Trophoblast cell (in vitro differentiated cells and primary cell): ENCODE measurements around the gene ANKMY1.

Experiments used
- DNase-seq, 2 donors: peaks; one replicate each; pipeline ENCODE4 v3.0.0-alpha.2; 2016
- H2AFZ ChIP-seq: 2 replicates; pipeline ENCODE4 v1.6.1; 2013; ENCODE audit warnings: low read length, moderate library complexity, mild to moderate bottlenecking; ENCODE audit not compliant: insufficient read depth, poor library complexity
- H2AK5ac ChIP-seq: 2 replicates; pipeline ENCODE4 v1.6.1; 2013; ENCODE audit warnings: mild to moderate bottlenecking, low read length
- H2BK120ac ChIP-seq: 2 replicates; pipeline ENCODE4 v1.6.1; 2013; ENCODE audit warnings: low read length, mild to moderate bottlenecking, moderate library complexity; ENCODE audit not compliant: insufficient read depth, poor library complexity
- H2BK12ac ChIP-seq: 2 replicates; pipeline ENCODE4 v1.6.1; 2013; ENCODE audit warnings: mild to moderate bottlenecking, low read length, moderate library complexity
- H2BK5ac ChIP-seq: 2 replicates; pipeline ENCODE4 v1.6.1; 2013; ENCODE audit warnings: low read length, low read depth, moderate library complexity, mild to moderate bottlenecking; ENCODE audit not compliant: poor library complexity
- H3K14ac ChIP-seq: 2 replicates; pipeline ENCODE4 v1.6.1; 2013; ENCODE audit warnings: mild to moderate bottlenecking, low read length
- H3K18ac ChIP-seq: 2 replicates; pipeline ENCODE4 v1.6.1; 2013; ENCODE audit warnings: mild to moderate bottlenecking, low read length
- H3K23ac ChIP-seq: 2 replicates; pipeline ENCODE4 v1.6.1; 2013; ENCODE audit warnings: low read length
- H3K27ac ChIP-seq: 2 replicates; pipeline ENCODE4 v1.5.1; 2013; ENCODE audit warnings: low read depth, mild to moderate bottlenecking, inconsistent platforms, low read length, moderate library complexity
- H3K27me3 ChIP-seq: 2 replicates; pipeline ENCODE4 v1.6.1; 2013; ENCODE audit warnings: inconsistent platforms, mild to moderate bottlenecking, low read length, moderate library complexity; ENCODE audit not compliant: insufficient read depth
- H3K36me3 ChIP-seq, 2 experiments: 1 replicate in 1 of 2; 2 replicates in 1 of 2; pipeline ENCODE4 v1.6.1; 2013; ENCODE audit warnings: low read length in 2 of 2, mild to moderate bottlenecking in 2 of 2, moderate library complexity in 1 of 2; ENCODE audit not compliant: insufficient read depth in 2 of 2, control insufficient read depth in 1 of 2
- H3K4ac ChIP-seq: 2 replicates; pipeline ENCODE4 v1.6.1; 2013; ENCODE audit warnings: low read depth, mild to moderate bottlenecking, low read length, moderate library complexity
- H3K4me1 ChIP-seq, 2 experiments: 1 replicate in 1 of 2; 2 replicates in 1 of 2; pipeline ENCODE4 v1.6.1; 2013; ENCODE audit warnings: low read length in 2 of 2, mild to moderate bottlenecking in 2 of 2, moderate library complexity in 1 of 2; ENCODE audit not compliant: insufficient read depth in 2 of 2, control insufficient read depth in 1 of 2
- H3K4me2 ChIP-seq: 2 replicates; pipeline ENCODE4 v1.6.1; 2013; ENCODE audit warnings: inconsistent platforms, mild to moderate bottlenecking, low read length, moderate library complexity
- H3K4me3 ChIP-seq: 2 replicates; pipeline ENCODE4 v1.5.1; 2013; ENCODE audit warnings: mild to moderate bottlenecking, low read depth, low read length, inconsistent platforms
- H3K79me1 ChIP-seq: one replicate; pipeline ENCODE4 v1.6.1; 2013; ENCODE audit warnings: low read length
- H3K79me2 ChIP-seq: 2 replicates; pipeline ENCODE4 v1.6.1; 2013; ENCODE audit warnings: low read length, mild to moderate bottlenecking; ENCODE audit not compliant: control insufficient read depth, insufficient read depth, poor library complexity
- H3K9ac ChIP-seq: 2 replicates; pipeline ENCODE4 v1.6.1; 2013; ENCODE audit warnings: mild to moderate bottlenecking, low read length
- H3K9me3 ChIP-seq: 2 replicates; pipeline ENCODE4 v1.6.1; 2013; ENCODE audit warnings: low read depth, mild to moderate bottlenecking, control low read depth, inconsistent platforms, low read length; ENCODE audit not compliant: insufficient read depth
- H4K12ac ChIP-seq: 2 replicates; pipeline ENCODE4 v1.6.1; 2013; ENCODE audit warnings: low read depth, mild to moderate bottlenecking, low read length, moderate library complexity
- H4K8ac ChIP-seq: 2 replicates; pipeline ENCODE4 v1.6.1; 2013; ENCODE audit warnings: low read depth, mild to moderate bottlenecking, low read length, moderate library complexity
- H4K91ac ChIP-seq: one replicate; pipeline ENCODE4 v1.6.1; 2013; ENCODE audit warnings: low read depth, mild to moderate bottlenecking, low read length, moderate library complexity
- WGBS: extraction: QIAGEN DNeasy Blood & Tissue Kit; methylation state at CpG from one replicate; pipeline ENCODE4 v1.1.7; 2013; ENCODE audit warnings: missing lambda C conversion rate; ENCODE audit not compliant: insufficient read length, insufficient coverage; ENCODE audit errors: extremely low coverage; 5-methylcytosine and 5-hydroxymethylcytosine counted together

Gene ANKMY1

DNA sequence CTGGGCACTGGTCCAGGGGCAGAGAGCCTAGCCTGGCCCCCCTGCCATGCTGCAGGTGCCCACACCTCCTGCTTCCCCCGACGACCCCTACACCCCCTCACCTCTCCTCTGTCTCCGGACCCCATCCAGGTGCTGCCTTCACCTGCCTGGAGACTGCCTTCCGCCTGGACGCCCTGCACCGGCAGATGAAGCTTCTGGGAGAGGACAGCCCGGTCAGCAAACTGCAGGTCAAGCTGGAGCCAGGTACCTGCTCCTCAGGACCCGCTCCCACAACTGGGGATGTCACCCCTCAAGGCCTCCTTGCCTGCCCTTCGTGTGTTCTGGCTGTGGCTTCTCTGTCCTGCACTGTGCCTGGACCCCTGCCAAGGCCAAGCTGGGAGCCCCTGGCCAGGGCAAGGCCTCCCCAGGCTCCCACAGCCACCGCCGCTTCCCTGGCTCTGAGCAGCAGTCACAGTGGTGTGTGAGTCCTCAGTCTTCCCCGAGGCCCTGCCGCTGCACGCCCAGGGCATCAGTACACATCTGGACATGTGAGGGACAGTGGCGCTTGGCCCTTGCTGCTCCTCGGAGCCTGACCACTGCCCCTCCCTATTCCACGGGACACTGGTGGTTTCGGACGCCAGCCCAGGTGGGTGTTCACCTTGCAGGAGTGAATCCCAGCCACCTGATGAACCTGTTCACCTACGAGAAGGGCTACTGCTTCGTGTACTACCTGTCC, 16.8 kb upstream of the ANKMY1 start:
- no CpG with 5 or more reads among the region's 21 CpGs for WGBS
- Histone ChIP-seq H4K8ac (no peak overlapping the region), H3K18ac (no peak overlapping the region)

DNA sequence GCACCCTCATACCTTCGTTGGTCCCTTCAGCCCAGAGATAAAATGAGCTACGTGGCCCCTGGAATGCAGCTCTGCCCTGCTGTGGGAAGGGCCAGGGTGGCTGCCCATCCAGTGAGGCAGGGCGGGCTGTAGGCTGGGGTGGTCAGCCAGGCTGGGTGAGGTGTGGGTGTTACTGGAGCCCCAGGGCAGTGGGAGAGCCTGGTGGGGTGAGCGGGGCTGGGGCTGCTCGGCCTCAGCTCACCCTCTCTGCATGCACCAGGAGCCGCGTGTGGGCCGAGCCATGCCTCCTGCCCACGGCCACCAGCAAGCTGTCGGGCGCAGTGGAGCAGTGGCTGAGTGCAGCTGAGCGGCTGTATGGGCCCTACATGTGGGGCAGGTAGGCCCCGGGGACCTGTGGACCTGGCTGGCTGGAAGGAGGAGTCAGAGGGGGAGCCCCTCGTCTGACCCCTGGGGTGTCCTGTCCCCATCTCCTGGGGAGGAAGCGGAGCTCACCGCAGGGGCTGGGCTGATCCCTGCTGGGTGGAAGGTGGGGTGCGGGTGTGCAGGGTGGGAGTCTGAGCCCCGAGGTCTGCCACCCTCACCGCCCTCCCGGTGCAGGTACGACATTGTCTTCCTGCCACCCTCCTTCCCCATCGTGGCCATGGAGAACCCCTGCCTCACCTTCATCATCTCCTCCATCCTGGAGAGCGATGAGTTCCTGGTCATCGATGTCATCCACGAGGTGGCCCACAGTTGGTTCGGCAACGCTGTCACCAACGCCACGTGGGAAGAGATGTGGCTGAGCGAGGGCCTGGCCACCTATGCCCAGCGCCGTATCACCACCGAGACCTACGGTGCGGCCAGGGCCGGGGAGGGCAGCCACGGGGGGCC, 16.0 kb upstream of the ANKMY1 start:
- H3K14ac ChIP-seq = no peak overlapping the region
- H3K36me3 ChIP-seq = peaks cover 44 to 50% of the 10 kb centered on the region in 2 experiments
- no peak overlapping the region for H3K4me2 ChIP-seq
- no peak overlapping the region for H2BK12ac ChIP-seq
- no peak overlapping the region for H3K27ac ChIP-seq
- no peak overlapping the region for H2BK120ac ChIP-seq
- H3K9ac ChIP-seq = no peak overlapping the region
- H4K8ac ChIP-seq = no peak overlapping the region
- peaks cover 3% of the 10 kb centered on the region for H3K79me1 ChIP-seq
- H4K12ac ChIP-seq = no peak overlapping the region
- peaks cover 2% of the 10 kb centered on the region for H3K9me3 ChIP-seq
- no peak overlapping the region for H3K23ac ChIP-seq
- no peak overlapping the region for H2AFZ ChIP-seq
- H3K4me1 ChIP-seq = peaks cover 8 to 15% of the 10 kb centered on the region in 2 experiments
- H2BK5ac ChIP-seq = no peak overlapping the region
- no peak overlapping the region for H4K91ac ChIP-seq
- no peak overlapping the region for H3K4me3 ChIP-seq
- H3K79me2 ChIP-seq = no peaks in the 10 kb centered on the region
- H3K4ac ChIP-seq = no peak overlapping the region
- H3K27me3 ChIP-seq = no peaks in the 10 kb centered on the region
- DNase-seq = no peak
- H3K18ac ChIP-seq = no peak overlapping the region
- no peak overlapping the region for H2AK5ac ChIP-seq
- WGBS = no CpG with 5 or more reads among the region's 37 CpGs

More for the DNA sequence above, 16.8 kb upstream of the ANKMY1 start:
- peaks cover 44 to 50% of the 10 kb centered on the region in 2 experiments for H3K36me3 ChIP-seq
- H3K27ac ChIP-seq = no peak overlapping the region
- H3K27me3 ChIP-seq = no peaks in the 10 kb centered on the region
- H3K4me3 ChIP-seq = no peak overlapping the region
- H3K79me2 ChIP-seq = no peaks in the 10 kb centered on the region
- no peak overlapping the region for H2AFZ ChIP-seq
- H3K9me3 ChIP-seq = peaks cover 2% of the 10 kb centered on the region
- no peaks in the 10 kb centered on the region for H3K79me1 ChIP-seq
- H2BK12ac ChIP-seq = no peak overlapping the region
- DNase-seq = no peak
- no peak overlapping the region for H3K4me2 ChIP-seq
- no peak overlapping the region for H3K14ac ChIP-seq
- H3K4me1 ChIP-seq = peaks cover 5 to 7% of the 10 kb centered on the region in 2 experiments
- no peak overlapping the region for H3K4ac ChIP-seq
- H3K23ac ChIP-seq = no peak overlapping the region
- H3K9ac ChIP-seq = no peak overlapping the region
- no peak overlapping the region for H2BK5ac ChIP-seq
- H4K12ac ChIP-seq = no peak overlapping the region
- H4K91ac ChIP-seq = no peak overlapping the region
- H2BK120ac ChIP-seq = no peak overlapping the region
- H2AK5ac ChIP-seq = no peak overlapping the region

DNA sequence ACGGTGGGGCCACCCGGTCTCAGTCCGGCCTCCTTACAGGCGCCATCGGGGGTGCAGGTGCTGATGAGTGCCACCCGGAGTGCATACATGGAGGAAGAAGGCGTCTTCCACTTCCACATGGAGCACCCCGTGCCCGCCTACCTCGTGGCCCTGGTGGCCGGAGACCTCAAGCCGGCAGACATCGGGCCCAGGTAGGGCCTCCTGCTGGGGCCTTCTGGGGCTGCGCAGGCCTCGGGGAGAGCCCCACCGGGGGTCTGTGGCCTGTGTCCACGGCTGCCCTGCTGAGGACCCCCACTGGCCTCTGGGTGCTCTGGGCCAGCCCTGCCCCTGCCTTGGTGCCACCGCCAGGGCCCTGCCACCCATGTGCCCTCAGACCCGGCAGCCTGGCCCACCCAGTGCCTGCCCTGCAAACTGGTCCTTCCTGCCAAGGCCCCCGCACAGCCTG, 15.3 kb upstream of the ANKMY1 start:
- Histone ChIP-seq H3K23ac (no peak overlapping the region), H3K4me3 (no peak overlapping the region), H3K14ac (no peak overlapping the region), H3K4me1 (peaks cover 8 to 15% of the 10 kb centered on the region in 2 experiments), H3K4me2 (no peak overlapping the region), H2AK5ac (no peak overlapping the region), H2BK12ac (no peak overlapping the region), H3K9ac (no peak overlapping the region), H3K79me1 (peaks cover 4% of the 10 kb centered on the region), H4K91ac (no peak overlapping the region), H3K18ac (no peak overlapping the region), H3K4ac (no peak overlapping the region), H2AFZ (no peak overlapping the region), H3K79me2 (no peaks in the 10 kb centered on the region), H2BK120ac (no peak overlapping the region), H4K8ac (no peak overlapping the region), H2BK5ac (no peak overlapping the region), H4K12ac (peak overlapping the region; percentile 12), H3K27ac (no peak overlapping the region), H3K36me3 (peaks cover 37 to 43% of the 10 kb centered on the region in 2 experiments), H3K9me3 (peaks cover 2% of the 10 kb centered on the region), H3K27me3 (no peaks in the 10 kb centered on the region)
- no peak for DNase-seq
- WGBS = no CpG with 5 or more reads among the region's 20 CpGs

DNA sequence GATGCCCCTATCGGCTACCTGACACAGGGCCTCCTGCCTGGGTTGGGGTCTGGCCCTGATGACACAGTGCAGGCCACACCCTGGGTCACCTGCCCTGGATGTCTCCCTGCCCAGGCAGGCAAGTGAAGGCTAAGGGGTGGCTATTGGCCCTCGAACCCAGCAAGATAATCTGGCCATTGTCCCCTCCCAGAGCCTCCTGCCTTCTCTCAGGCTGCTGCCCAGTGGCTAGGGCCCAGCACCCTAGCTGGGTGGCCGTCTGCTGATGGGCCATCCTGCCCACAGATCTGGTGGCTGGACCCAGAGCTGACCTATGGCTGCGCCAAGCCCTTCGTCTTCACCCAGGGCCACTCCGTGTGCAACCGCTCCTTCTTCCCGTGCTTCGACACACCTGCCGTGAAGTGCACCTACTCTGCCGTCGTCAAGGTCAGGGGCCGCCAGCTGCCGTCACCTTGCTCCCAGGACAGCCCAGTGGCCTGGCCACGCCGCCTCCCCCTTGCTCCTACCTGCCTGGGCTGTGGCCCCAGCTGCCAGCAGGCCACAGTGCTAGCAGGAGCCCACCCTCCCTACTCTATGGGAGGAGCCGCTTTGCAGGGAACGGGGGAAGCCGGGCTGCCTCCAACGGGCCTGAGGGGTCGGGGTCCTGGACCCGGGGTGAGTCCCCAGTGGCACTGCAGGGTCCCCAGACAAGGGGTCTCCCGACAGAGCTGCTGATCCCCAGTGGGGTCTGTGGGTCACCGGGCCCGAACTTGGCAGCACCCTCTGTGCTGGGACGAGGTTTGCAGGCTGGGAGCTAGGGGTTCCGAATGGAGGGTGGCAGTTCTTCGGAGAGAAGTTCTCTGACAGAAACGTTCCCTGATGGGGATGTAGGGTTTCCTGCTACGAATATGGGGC, 14.6 kb upstream of the ANKMY1 start:
- Histone ChIP-seq H3K9ac (no peak overlapping the region), H2AFZ (no peak overlapping the region), H3K4me1 (peaks cover 11 to 21% of the 10 kb centered on the region in 2 experiments), H2BK5ac (no peak overlapping the region), H3K36me3 (peaks cover 31 to 37% of the 10 kb centered on the region in 2 experiments), H4K12ac (peak overlapping the region; percentile 12), H3K14ac (no peak overlapping the region), H2BK120ac (no peak overlapping the region), H3K9me3 (peaks cover 2% of the 10 kb centered on the region), H3K4ac (no peak overlapping the region), H4K91ac (no peak overlapping the region), H3K27ac (no peak overlapping the region), H3K18ac (no peak overlapping the region), H3K4me2 (no peak overlapping the region), H3K4me3 (no peak overlapping the region), H3K79me1 (peaks cover 7% of the 10 kb centered on the region), H2AK5ac (no peak overlapping the region), H3K79me2 (no peaks in the 10 kb centered on the region), H3K27me3 (no peaks in the 10 kb centered on the region), H2BK12ac (no peak overlapping the region), H4K8ac (no peak overlapping the region), H3K23ac (no peak overlapping the region)
- no CpG with 5 or more reads among the region's 30 CpGs for WGBS
- DNase-seq = no peak
